Measurements from ENCODE around the gene MAPRE2.

The MAPRE2 gene

GRCh38 chr18:35038881-35039491 lies 2.2 kb upstream of the MAPRE2 start:
- no peak for DNase-seq

GRCh38 chr18:35040638-35040987 lies 600 bp upstream of the MAPRE2 start:
- no peak for DNase-seq

- DNase-seq = no peak
Observed at GRCh38 chr18:35041815-35042387, 688 bp downstream of the MAPRE2 start.

GRCh38 chr18:35042389-35043071 lies 1.3 kb downstream of the MAPRE2 start:
- no peak for DNase-seq

- no peak for DNase-seq
Observed at GRCh38 chr18:35043207-35043606, 2.0 kb downstream of the MAPRE2 start.

- no peak for DNase-seq
Observed at GRCh38 chr18:35045121-35045520, 3.9 kb downstream of the MAPRE2 start.

GRCh38 chr18:35045806-35046205 lies 4.6 kb downstream of the MAPRE2 start:
- DNase-seq = no peak

- DNase-seq = no peak
Observed at GRCh38 chr18:35047697-35048292, 6.6 kb downstream of the MAPRE2 start.

- DNase-seq = no peak
Observed at GRCh38 chr18:35049111-35050027, 8.2 kb downstream of the MAPRE2 start.

GRCh38 chr18:35050028-35050546 lies 8.9 kb downstream of the MAPRE2 start:
- DNase-seq = no peak

- no peak for DNase-seq
Observed at GRCh38 chr18:35050705-35051195, 9.5 kb downstream of the MAPRE2 start.

GRCh38 chr18:35051641-35052377 lies 10.6 kb downstream of the MAPRE2 start:
- no peak for DNase-seq

- DNase-seq = no peak
Observed at GRCh38 chr18:35054401-35054800, 13.2 kb downstream of the MAPRE2 start.

GRCh38 chr18:35055105-35055504 lies 13.9 kb downstream of the MAPRE2 start:
- no peak for DNase-seq

GRCh38 chr18:35055726-35056125 lies 14.5 kb downstream of the MAPRE2 start:
- DNase-seq = no peak

GRCh38 chr18:35059280-35059927 lies 18.2 kb downstream of the MAPRE2 start:
- no peak for DNase-seq

GRCh38 chr18:35060122-35060815 lies 19.1 kb downstream of the MAPRE2 start:
- DNase-seq = no peak

GRCh38 chr18:35061336-35061735 lies 20.1 kb downstream of the MAPRE2 start:
- no peak for DNase-seq

- DNase-seq = no peak
Observed at GRCh38 chr18:35061804-35062203, 20.6 kb downstream of the MAPRE2 start.

GRCh38 chr18:35062408-35062807 lies 21.2 kb downstream of the MAPRE2 start:
- DNase-seq = no peak
